Activated CD8-positive, alpha-beta T cell treated with anti-CD3 and anti-CD28 coated beads for 36 hours (primary cell): ENCODE data around the gene SIX5. TPM values are rescaled to one million over a fixed set of nuclear protein-coding genes. Genes with fewer than 3 reads are reported as not detected.
"Not testable (repeated sequence)": the region's sequence is repeated elsewhere in the genome, so short reads cannot be mapped to it uniquely, and the experiment has no call there.

Experiments
- ATAC-seq: fragments of 200-7000 bp; cut with Tn5 transposase; one replicate; pipeline ENCODE4 v1.10.0; 2021; ENCODE audit warnings: mild to moderate bottlenecking, moderate library complexity
- CTCF ChIA-PET: fragments of 350-600 bp; sonication (Branson Sonifier 250); formaldehyde crosslinking; loops from one replicate; lab custom pipeline; 2021; ENCODE audit warnings: antibody characterized with exemption; lab: Charles Lee
- POLR2A ChIA-PET: fragments of 350-600 bp; sonication (Branson Sonifier 250); formaldehyde crosslinking; loops from one replicate; lab custom pipeline; 2021; ENCODE audit warnings: antibody characterized with exemption; lab: Charles Lee
- DNase-seq: peaks from one replicate; pipeline ENCODE4 v3.0.0-alpha.2; 2020
- H3K27ac Mint-ChIP-seq: one replicate; pipeline ENCODE4 v1.8.0; 2021; ENCODE audit warnings: mild to moderate bottlenecking, mixed read lengths
- H3K27me3 Mint-ChIP-seq: one replicate; pipeline ENCODE4 v1.8.0; 2021; ENCODE audit warnings: mixed read lengths
- H3K36me3 Mint-ChIP-seq: one replicate; pipeline ENCODE4 v1.8.0; 2021; ENCODE audit warnings: low read depth, mixed read lengths
- H3K4me1 Mint-ChIP-seq: one replicate; pipeline ENCODE4 v1.8.0; 2021; ENCODE audit warnings: low read depth, mixed read lengths
- H3K4me3 Mint-ChIP-seq: one replicate; pipeline ENCODE4 v1.8.0; 2021; ENCODE audit warnings: mild to moderate bottlenecking, moderate library complexity, mixed read lengths
- H3K9me3 Mint-ChIP-seq: one replicate; pipeline ENCODE4 v1.8.0; 2021; ENCODE audit warnings: mixed read lengths
- CTCF ChIP-seq: fragments of 200-600 bp; IDR thresholded peaks from one replicate; pipeline ENCODE4 v1.8.0; 2022; ENCODE audit warnings: antibody characterized with exemption, mild to moderate bottlenecking
- intact Hi-C: fragments of 100-400 bp; cut with micrococcal nuclease; formaldehyde crosslinking; loops from one replicate; pipeline ENCODE4 v1.10.0; 2022
- total RNA-seq, 2 experiments: library from RNA; stranded (reverse); gene quantifications; one replicate each; pipeline ENCODE4 v1.2.3, GENCODE V29; 2021

Gene SIX5
- total RNA-seq, 2 experiments from 2014 or later = 0.97 to 1.5 TPM

GRCh38 chr19:45801603-45802175, 32.6 kb upstream of the SIX5 start:
- peaks cover 6% of the 10 kb centered on the region for H3K4me1 Mint-ChIP-seq
- DNase-seq = no peak
- CTCF ChIA-PET = interaction anchor here (1.0 to 5.1 kb wide), 3 partner anchors 9 to 29 kb away, joined by 3 to 124 read pairs (median 37); partner anchors contain the start of genes DMWD and SIX5
- H3K27ac Mint-ChIP-seq = no peak overlapping the region
- H3K36me3 Mint-ChIP-seq = no peaks in the 10 kb centered on the region
- TF ChIP-seq CTCF = no peak
- POLR2A ChIA-PET = interaction anchor here (1.8 to 4.7 kb wide), 2 partner anchors 11 to 33 kb away, joined by 4 to 27 read pairs; partner anchors contain the start of gene SIX5
- no peaks in the 10 kb centered on the region for H3K9me3 Mint-ChIP-seq
- intact Hi-C loops = no loop called here
- ATAC-seq = no peak
- H3K4me3 Mint-ChIP-seq = no peak overlapping the region
- H3K27me3 Mint-ChIP-seq = peaks cover 12% of the 10 kb centered on the region

- CTCF ChIA-PET = interaction anchor here (1.1 to 5.1 kb wide), 16 partner anchors 9 to 120 kb away, joined by 3 to 124 read pairs (median 6); partner anchors contain the start of genes DMPK, FOXA3 and SIX5
- Mint-ChIP-seq H3K9me3 (no peaks in the 10 kb centered on the region), H3K4me1 (peaks cover 6% of the 10 kb centered on the region), H3K4me3 (no peak overlapping the region), H3K36me3 (no peaks in the 10 kb centered on the region), H3K27ac (no peak overlapping the region), H3K27me3 (peaks cover 23% of the 10 kb centered on the region)
- POLR2A ChIA-PET = interaction anchor here (0.6 to 4.7 kb wide), 6 partner anchors 13 to 72 kb away, joined by 3 to 27 read pairs (median 4); partner anchors contain the start of gene SIX5
- ATAC-seq = no peak
- no peak for DNase-seq
- no peak for TF ChIP-seq CTCF
- intact Hi-C loops = no loop called here
Measured at GRCh38 chr19:45800070-45800553, 31.1 kb upstream of the SIX5 start.

GRCh38 chr19:45799541-45799940, 30.5 kb upstream of the SIX5 start:
- not testable (repeated sequence) for DNase-seq, H3K4me3 Mint-ChIP-seq, H3K4me1 Mint-ChIP-seq, ATAC-seq, H3K9me3 Mint-ChIP-seq, H3K36me3 Mint-ChIP-seq, H3K27ac Mint-ChIP-seq
- POLR2A ChIA-PET = interaction anchor here (0.6 to 4.7 kb wide), 7 partner anchors 15 to 722 kb away, joined by 3 to 27 read pairs (median 3); partner anchors contain the start of gene SIX5
- H3K27me3 Mint-ChIP-seq = peaks cover 29% of the 10 kb centered on the region
- intact Hi-C loops = loop anchor here (2.0 kb wide), 1 partner anchor 29 kb away; no protein-coding TSS in a partner anchor
- CTCF ChIA-PET = interaction anchor here (0.6 to 5.1 kb wide), 30 partner anchors 8 to 229 kb away, joined by 3 to 124 read pairs (median 4); partner anchors contain the start of genes DMPK, FOXA3, QPCTL and RSPH6A

- CTCF ChIA-PET = interaction anchor here (0.6 to 5.1 kb wide), 31 partner anchors 8 to 1335 kb away, joined by 3 to 124 read pairs (median 4); partner anchors contain the start of genes DMPK, FOXA3, QPCTL and RSPH6A
- ATAC-seq (peak; percentile 91), DNase-seq (peak; percentile 69)
- Mint-ChIP-seq H3K36me3 (no peaks in the 10 kb centered on the region), H3K9me3 (no peaks in the 10 kb centered on the region), H3K27me3 (peaks cover 30% of the 10 kb centered on the region), H3K4me1 (peaks cover 6% of the 10 kb centered on the region), H3K27ac (no peak overlapping the region), H3K4me3 (no peak overlapping the region)
- POLR2A ChIA-PET = interaction anchor here (0.7 to 4.7 kb wide), 7 partner anchors 15 to 1123 kb away, joined by 3 to 27 read pairs (median 3); partner anchors contain the start of gene SIX5
- intact Hi-C loops = loop anchor here (2.0 kb wide), 1 partner anchor 28 kb away; no protein-coding TSS in a partner anchor
- TF ChIP-seq CTCF = peak; percentile 89
Measured at GRCh38 chr19:45798995-45799517, 30.0 kb upstream of the SIX5 start.

- H3K4me3 Mint-ChIP-seq = no peak overlapping the region
- H3K9me3 Mint-ChIP-seq = no peaks in the 10 kb centered on the region
- ChIA-PET CTCF (interaction anchor here (0.6 to 3.4 kb wide), 4 partner anchors 10 to 25 kb away, joined by 3 to 18 read pairs (median 6); partner anchors contain the start of gene SIX5), POLR2A (no interaction called here)
- ATAC-seq (no peak), DNase-seq (no peak)
- intact Hi-C loops = no loop called here
- peaks cover 33% of the 10 kb centered on the region for H3K27me3 Mint-ChIP-seq
- H3K36me3 Mint-ChIP-seq = peaks cover 8% of the 10 kb centered on the region
- H3K4me1 Mint-ChIP-seq = peaks cover 34% of the 10 kb centered on the region
- TF ChIP-seq CTCF = no peak
- H3K27ac Mint-ChIP-seq = no peak overlapping the region
Measured at GRCh38 chr19:45794627-45795026, 25.6 kb upstream of the SIX5 start.
